RWPE1 (cell line): Measurements from ENCODE around the gene SH2B2.

Experiments used
- CTCF ChIA-PET: fragments of 350-600 bp; sonication (Branson Sonifier 250); formaldehyde crosslinking; extraction: SDS; loops from one replicate; lab custom pipeline; 2021; lab: Yijun Ruan, JAX
- POLR2A ChIA-PET: fragments of 400-600 bp; formaldehyde crosslinking; extraction: SDS; loops from one replicate; lab custom pipeline; 2020; ENCODE audit warnings: antibody characterized with exemption; ENCODE audit not compliant: low non-redundant PET; lab: Yijun Ruan, JAX
- DNase-seq: peaks from one replicate; pipeline ENCODE4 v3.0.0; 2012; ENCODE audit warnings: low spot score
- H3K27ac ChIP-seq: fragments of 450-650 bp; 2 replicates; pipeline ENCODE4 v1.5.1; 2017
- CTCF ChIP-seq: fragments of 450-650 bp; conservative IDR thresholded peaks from 2 replicates; pipeline ENCODE4 v1.5.1; 2017; ENCODE audit warnings: low read depth, mild to moderate bottlenecking

The SH2B2 gene

GRCh38 chr7:102261451-102261850 lies 25.2 kb upstream of the SH2B2 start:
- no peak for DNase-seq
- ChIA-PET POLR2A (no interaction called here), CTCF (interaction anchor here (0.6 to 1.0 kb wide), 2 partner anchors 651 to 724 kb away, joined by 3 read pairs; no protein-coding TSS in a partner anchor)
- TF ChIP-seq CTCF = no peak
- no peak overlapping the region for H3K27ac ChIP-seq

- no peak for TF ChIP-seq CTCF
- ChIA-PET CTCF (interaction anchor here (0.5 kb wide), 1 partner anchor 1035 kb away, joined by 3 read pairs; the partner anchor contains the start of gene PMPCB), POLR2A (interaction anchor here (0.7 kb wide), 1 partner anchor 149 kb away, joined by 12 read pairs; no protein-coding TSS in a partner anchor)
- no peak for DNase-seq
- no peak overlapping the region for H3K27ac ChIP-seq
These were observed 24.1 kb upstream of the SH2B2 start for GRCh38 chr7:102262546-102262945.

GRCh38 chr7:102264367-102264891 lies 22.2 kb upstream of the SH2B2 start:
- POLR2A ChIA-PET = no interaction called here
- no peak for TF ChIP-seq CTCF
- H3K27ac ChIP-seq = no peak overlapping the region
- CTCF ChIA-PET = interaction anchor here (0.5 kb wide), 1 partner anchor 439 kb away, joined by 4 read pairs; no protein-coding TSS in a partner anchor
- no peak for DNase-seq

GRCh38 chr7:102266541-102266940 lies 20.1 kb upstream of the SH2B2 start:
- ChIA-PET CTCF (no interaction called here), POLR2A (no interaction called here)
- H3K27ac ChIP-seq = no peak overlapping the region
- TF ChIP-seq CTCF = no peak
- DNase-seq = no peak

GRCh38 chr7:102268635-102269034 lies 18.0 kb upstream of the SH2B2 start:
- DNase-seq = no peak
- no peak for TF ChIP-seq CTCF
- ChIA-PET POLR2A (no interaction called here), CTCF (no interaction called here)
- no peak overlapping the region for H3K27ac ChIP-seq

GRCh38 chr7:102270178-102270887 lies 16.3 kb upstream of the SH2B2 start:
- no peak overlapping the region for H3K27ac ChIP-seq
- no peak for TF ChIP-seq CTCF
- CTCF ChIA-PET = interaction anchor here (0.6 to 1.4 kb wide), 6 partner anchors 9 to 732 kb away, joined by 3 to 7 read pairs (median 3); no protein-coding TSS in a partner anchor
- POLR2A ChIA-PET = no interaction called here
- no peak for DNase-seq
